ENCODE results near the gene GRIA4. TPM values are rescaled to one million over a fixed set of nuclear protein-coding genes. Genes with fewer than 3 reads are reported as not detected.

Gene GRIA4
- total and polyA plus RNA-seq, 4 donors = 0.38 to 3.7 TPM; not detected in 2

- DNase-seq = no peak
- no peak overlapping the region for H3K27ac ChIP-seq (ENCODE audit: low read depth in 1 of 2, low read length in 2 of 2)
- H3K4me1 ChIP-seq (ENCODE audit: control insufficient read depth in 1 of 2, insufficient read depth in 2 of 2, low read length in 2 of 2) = no peaks in the 10 kb centered on the region
- no peak for ATAC-seq (ENCODE audit: low FRiP score)
- intact Hi-C loops (cut with DNase I) = no loop called here
- no peaks in the 10 kb centered on the region for H3K9me3 ChIP-seq (ENCODE audit: control insufficient read depth, low read length)
- no peak overlapping the region for H3K4me3 ChIP-seq (ENCODE audit: low read length in 2 of 2)
- 90 to 91% methylated on average over 6 of the region's 6 CpGs for WGBS, 2 donors
- no peaks in the 10 kb centered on the region for H3K36me3 ChIP-seq (ENCODE audit: control insufficient read depth in 1 of 2, insufficient read depth in 2 of 2, low read length in 1 of 2)
- H3K27me3 ChIP-seq (ENCODE audit: control insufficient read depth in 1 of 2, insufficient read depth in 2 of 2, low read length in 1 of 2) = no peaks in the 10 kb centered on the region
These were observed 323.8 kb downstream of the GRIA4 start for GRCh38 chr11:105933695-105934094.

- no peak for ATAC-seq (ENCODE audit: low FRiP score)
- Histone ChIP-seq H3K4me3 (ENCODE audit: low read length in 2 of 2) (no peak overlapping the region), H3K36me3 (ENCODE audit: control insufficient read depth in 1 of 2, insufficient read depth in 2 of 2, low read length in 1 of 2) (no peaks in the 10 kb centered on the region), H3K9me3 (ENCODE audit: control insufficient read depth, low read length) (no peaks in the 10 kb centered on the region), H3K27me3 (ENCODE audit: control insufficient read depth in 1 of 2, insufficient read depth in 2 of 2, low read length in 1 of 2) (no peaks in the 10 kb centered on the region), H3K4me1 (ENCODE audit: control insufficient read depth in 1 of 2, insufficient read depth in 2 of 2, low read length in 2 of 2) (no peaks in the 10 kb centered on the region), H3K27ac (ENCODE audit: low read depth in 1 of 2, low read length in 2 of 2) (no peak overlapping the region)
- 50 to 56% methylated on average over 2 of the region's 2 CpGs for WGBS, 2 donors
- intact Hi-C loops (cut with DNase I) = no loop called here
- DNase-seq = no peak
These were observed 325.9 kb downstream of the GRIA4 start for GRCh38 chr11:105935791-105936190.

- no peak overlapping the region for H3K4me3 ChIP-seq (ENCODE audit: low read length in 2 of 2)
- no peak for DNase-seq
- no peaks in the 10 kb centered on the region for H3K4me1 ChIP-seq (ENCODE audit: control insufficient read depth in 1 of 2, insufficient read depth in 2 of 2, low read length in 2 of 2)
- intact Hi-C loops (cut with DNase I) = no loop called here
- H3K36me3 ChIP-seq (ENCODE audit: control insufficient read depth in 1 of 2, insufficient read depth in 2 of 2, low read length in 1 of 2) = no peaks in the 10 kb centered on the region
- H3K27ac ChIP-seq (ENCODE audit: low read depth in 1 of 2, low read length in 2 of 2) = no peak overlapping the region
- no peak for ATAC-seq (ENCODE audit: low FRiP score)
- no peaks in the 10 kb centered on the region for H3K27me3 ChIP-seq (ENCODE audit: control insufficient read depth in 1 of 2, insufficient read depth in 2 of 2, low read length in 1 of 2)
- H3K9me3 ChIP-seq (ENCODE audit: control insufficient read depth, low read length) = no peaks in the 10 kb centered on the region
- 63 to 65% methylated on average over 4 of the region's 4 CpGs for WGBS, 2 donors
These were observed 327.5 kb downstream of the GRIA4 start for GRCh38 chr11:105937331-105937730.

- intact Hi-C loops (cut with DNase I) = no loop called here
- H3K36me3 ChIP-seq (ENCODE audit: control insufficient read depth in 1 of 2, insufficient read depth in 2 of 2, low read length in 1 of 2) = no peaks in the 10 kb centered on the region
- no peak for ATAC-seq (ENCODE audit: low FRiP score)
- no peak overlapping the region for H3K27ac ChIP-seq (ENCODE audit: low read depth in 1 of 2, low read length in 2 of 2)
- H3K27me3 ChIP-seq (ENCODE audit: control insufficient read depth in 1 of 2, insufficient read depth in 2 of 2, low read length in 1 of 2) = no peaks in the 10 kb centered on the region
- H3K9me3 ChIP-seq (ENCODE audit: control insufficient read depth, low read length) = no peaks in the 10 kb centered on the region
- no peak for DNase-seq
- no peak overlapping the region for H3K4me3 ChIP-seq (ENCODE audit: low read length in 2 of 2)
- 53 to 55% methylated on average over 2 of the region's 2 CpGs for WGBS, 2 donors
- no peaks in the 10 kb centered on the region for H3K4me1 ChIP-seq (ENCODE audit: control insufficient read depth in 1 of 2, insufficient read depth in 2 of 2, low read length in 2 of 2)
These were observed 327.9 kb downstream of the GRIA4 start for GRCh38 chr11:105937738-105938137.

GRCh38 chr11:105942921-105943320, 333.0 kb downstream of the GRIA4 start:
- WGBS, 2 donors = 18 to 19% methylated on average over 2 of the region's 2 CpGs
- no peak for ATAC-seq (ENCODE audit: low FRiP score)
- H3K27ac ChIP-seq (ENCODE audit: low read depth in 1 of 2, low read length in 2 of 2) = no peak overlapping the region
- no peak overlapping the region for H3K4me3 ChIP-seq (ENCODE audit: low read length in 2 of 2)
- DNase-seq = no peak
- H3K27me3 ChIP-seq (ENCODE audit: control insufficient read depth in 1 of 2, insufficient read depth in 2 of 2, low read length in 1 of 2) = no peaks in the 10 kb centered on the region
- H3K9me3 ChIP-seq (ENCODE audit: control insufficient read depth, low read length) = no peaks in the 10 kb centered on the region
- H3K4me1 ChIP-seq (ENCODE audit: control insufficient read depth in 1 of 2, insufficient read depth in 2 of 2, low read length in 2 of 2) = no peaks in the 10 kb centered on the region
- intact Hi-C loops (cut with DNase I) = no loop called here
- H3K36me3 ChIP-seq (ENCODE audit: control insufficient read depth in 1 of 2, insufficient read depth in 2 of 2, low read length in 1 of 2) = no peaks in the 10 kb centered on the region

GRCh38 chr11:105948918-105949590, 339.2 kb downstream of the GRIA4 start:
- no peaks in the 10 kb centered on the region for H3K36me3 ChIP-seq (ENCODE audit: control insufficient read depth in 1 of 2, insufficient read depth in 2 of 2, low read length in 1 of 2)
- H3K27ac ChIP-seq (ENCODE audit: low read depth in 1 of 2, low read length in 2 of 2) = no peak overlapping the region
- H3K4me1 ChIP-seq (ENCODE audit: control insufficient read depth in 1 of 2, insufficient read depth in 2 of 2, low read length in 2 of 2) = no peaks in the 10 kb centered on the region
- no peak for ATAC-seq (ENCODE audit: low FRiP score)
- DNase-seq = no peak
- no peaks in the 10 kb centered on the region for H3K27me3 ChIP-seq (ENCODE audit: control insufficient read depth in 1 of 2, insufficient read depth in 2 of 2, low read length in 1 of 2)
- WGBS, 2 donors = 31 to 32% methylated on average over 4 of the region's 4 CpGs
- H3K9me3 ChIP-seq (ENCODE audit: control insufficient read depth, low read length) = no peaks in the 10 kb centered on the region
- intact Hi-C loops (cut with DNase I) = no loop called here
- no peak overlapping the region for H3K4me3 ChIP-seq (ENCODE audit: low read length in 2 of 2)

GRCh38 chr11:105953886-105954285, 344.0 kb downstream of the GRIA4 start:
- no peak overlapping the region for H3K4me3 ChIP-seq (ENCODE audit: low read length in 2 of 2)
- ATAC-seq (ENCODE audit: low FRiP score) (no peak), DNase-seq (no peak)
- H3K27ac ChIP-seq (ENCODE audit: low read depth in 1 of 2, low read length in 2 of 2) = no peak overlapping the region
- no peaks in the 10 kb centered on the region for H3K27me3 ChIP-seq (ENCODE audit: control insufficient read depth in 1 of 2, insufficient read depth in 2 of 2, low read length in 1 of 2)
- intact Hi-C loops (cut with DNase I) = no loop called here
- no peaks in the 10 kb centered on the region for H3K36me3 ChIP-seq (ENCODE audit: control insufficient read depth in 1 of 2, insufficient read depth in 2 of 2, low read length in 1 of 2)
- H3K9me3 ChIP-seq (ENCODE audit: control insufficient read depth, low read length) = no peaks in the 10 kb centered on the region
- H3K4me1 ChIP-seq (ENCODE audit: control insufficient read depth in 1 of 2, insufficient read depth in 2 of 2, low read length in 2 of 2) = no peaks in the 10 kb centered on the region

- H3K4me3 ChIP-seq (ENCODE audit: low read length in 2 of 2) = no peak overlapping the region
- no peak for ATAC-seq (ENCODE audit: low FRiP score)
- DNase-seq = no peak
- H3K36me3 ChIP-seq (ENCODE audit: control insufficient read depth in 1 of 2, insufficient read depth in 2 of 2, low read length in 1 of 2) = no peaks in the 10 kb centered on the region
- H3K27ac ChIP-seq (ENCODE audit: low read depth in 1 of 2, low read length in 2 of 2) = no peak overlapping the region
- H3K4me1 ChIP-seq (ENCODE audit: control insufficient read depth in 1 of 2, insufficient read depth in 2 of 2, low read length in 2 of 2) = no peaks in the 10 kb centered on the region
- intact Hi-C loops (cut with DNase I) = no loop called here
- WGBS, 2 donors = 78 to 82% methylated on average over 22 of the region's 22 CpGs
- H3K27me3 ChIP-seq (ENCODE audit: control insufficient read depth in 1 of 2, insufficient read depth in 2 of 2, low read length in 1 of 2) = no peaks in the 10 kb centered on the region
- peaks cover 4% of the 10 kb centered on the region for H3K9me3 ChIP-seq (ENCODE audit: control insufficient read depth, low read length)
These were observed 350.7 kb downstream of the GRIA4 start for GRCh38 chr11:105960252-105961245.

All from aorta (tissue), 5 donors.